HG02943 (cell line): Measurements from ENCODE around the gene KDM1B.

Source experiments
- ATAC-seq: cut with Tn5 transposase; IDR thresholded peaks from one replicate; pipeline ENCODE4 v1.9.1; 2021; ENCODE audit warnings: mild to moderate bottlenecking, low read depth, moderate library complexity; ENCODE audit not compliant: unreplicated experiment

Gene KDM1B

DNA sequence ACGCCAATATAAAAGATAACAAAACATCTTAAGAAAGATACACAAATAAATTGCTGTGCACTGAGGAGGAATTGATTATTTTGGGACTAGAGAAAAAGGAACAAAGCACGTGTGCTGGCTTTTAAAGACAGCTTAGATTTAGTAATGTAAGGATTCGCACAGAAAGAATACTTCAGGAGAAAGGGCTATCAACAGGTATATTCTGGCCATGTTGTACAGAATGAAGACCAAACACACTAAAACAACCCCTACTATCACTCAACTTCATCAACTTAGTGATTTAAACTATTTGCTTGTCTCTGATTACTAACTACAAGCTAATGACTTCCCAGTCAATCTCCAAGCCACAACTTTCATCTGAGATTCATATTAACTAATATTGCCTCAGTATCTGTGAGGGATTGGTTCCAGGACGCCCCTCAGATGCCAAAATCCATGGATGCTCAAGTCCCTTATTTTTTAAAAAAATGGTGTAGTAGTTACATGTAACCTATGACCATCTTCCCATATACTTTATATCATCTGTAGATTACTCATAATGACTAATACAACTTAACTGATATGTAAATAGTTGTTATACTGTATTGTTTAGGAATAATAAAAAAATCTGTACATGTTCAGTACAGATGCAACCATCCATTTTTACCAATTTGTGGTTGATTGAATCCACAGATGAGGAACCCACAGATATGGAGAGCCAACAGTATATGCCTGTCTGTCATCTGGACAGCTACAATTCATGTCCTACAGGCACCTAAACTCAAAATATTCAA, 104.6 kb downstream of the KDM1B start:
- no peak for ATAC-seq

DNA sequence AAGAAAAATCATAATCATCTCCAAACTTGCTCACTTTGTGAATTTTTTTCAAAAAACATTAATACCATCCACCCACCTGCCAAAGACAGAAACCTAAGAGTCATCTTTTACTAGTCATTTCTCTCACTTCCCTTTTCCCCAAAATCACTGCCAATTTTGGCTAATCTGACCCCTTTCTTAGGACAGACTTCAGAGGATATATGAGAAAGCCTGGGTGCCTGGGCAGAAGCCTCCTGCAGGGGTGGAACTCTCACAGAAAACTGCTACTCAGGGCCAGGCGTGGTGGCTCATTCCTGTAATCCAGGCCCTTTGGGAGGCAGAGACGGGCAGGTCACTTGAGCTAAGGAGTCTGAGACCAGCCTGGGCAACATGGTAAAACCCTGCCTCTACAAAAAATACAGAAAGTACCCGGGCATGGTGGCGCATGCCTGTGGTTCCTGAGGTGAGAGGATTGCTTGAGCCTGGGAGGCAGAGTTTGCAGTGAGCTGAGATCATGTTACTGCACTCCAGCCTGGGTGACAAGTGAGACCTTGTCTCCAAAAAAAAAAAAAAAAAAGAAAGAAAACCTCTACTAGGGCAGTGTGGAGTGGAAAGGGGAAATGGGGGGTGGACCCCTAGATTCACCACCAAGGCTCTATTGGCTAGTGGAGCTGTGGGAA, 105.4 kb downstream of the KDM1B start:
- peak; percentile 36 for ATAC-seq

DNA sequence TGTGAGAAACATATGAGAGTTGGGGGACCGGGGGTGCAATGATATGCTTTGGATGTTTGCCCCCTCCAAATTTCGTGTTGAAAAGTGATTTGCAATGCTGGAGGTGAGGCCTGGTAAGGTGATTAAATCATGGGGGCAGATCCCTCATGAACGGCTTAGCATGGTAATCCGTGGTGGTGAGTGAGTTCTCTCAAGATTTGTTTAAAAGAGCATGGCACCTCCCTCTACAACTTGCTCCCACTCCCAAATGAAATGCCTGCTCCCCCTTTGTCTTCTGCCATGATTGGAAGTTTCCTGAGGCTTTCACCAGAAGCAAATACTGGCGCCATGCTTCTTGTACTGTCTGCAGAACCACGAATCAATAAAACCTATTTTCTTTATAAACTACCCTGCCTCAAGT, 106.7 kb downstream of the KDM1B start:
- ATAC-seq: no peak

DNA sequence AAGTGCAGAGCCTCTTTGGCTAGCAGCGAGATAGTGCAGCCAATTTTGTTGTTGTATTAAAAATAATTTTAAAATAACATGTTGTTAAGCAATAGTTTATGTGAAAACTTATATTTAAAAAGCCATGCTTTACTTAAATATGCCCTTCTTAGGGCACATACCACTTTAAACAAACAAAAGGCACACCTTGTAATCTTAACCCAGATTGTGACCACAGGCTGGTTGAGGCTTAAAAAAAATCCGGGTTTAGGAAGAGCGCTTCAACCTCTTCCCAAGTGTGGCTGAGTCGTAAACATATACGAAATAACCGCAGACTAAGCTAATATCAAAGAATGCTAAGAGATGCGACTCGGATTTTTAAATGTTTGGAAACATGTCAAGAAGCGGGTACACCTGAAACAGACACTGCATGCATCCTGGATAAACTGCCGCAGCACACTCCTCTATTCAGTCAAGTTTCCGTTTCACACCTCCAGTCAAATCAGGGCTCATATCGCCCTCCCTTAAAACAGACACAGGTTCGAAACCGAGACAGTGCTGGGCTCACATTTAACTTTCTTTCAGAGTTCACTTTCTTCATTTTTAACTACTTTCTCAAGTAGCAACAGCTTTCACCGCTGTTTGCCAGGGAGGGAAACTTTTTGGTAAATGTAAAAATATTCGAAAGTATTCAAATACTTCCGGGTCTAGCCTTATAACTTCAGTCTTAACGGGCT, 107.6 kb downstream of the KDM1B start:
- ATAC-seq: peak; percentile 58

DNA sequence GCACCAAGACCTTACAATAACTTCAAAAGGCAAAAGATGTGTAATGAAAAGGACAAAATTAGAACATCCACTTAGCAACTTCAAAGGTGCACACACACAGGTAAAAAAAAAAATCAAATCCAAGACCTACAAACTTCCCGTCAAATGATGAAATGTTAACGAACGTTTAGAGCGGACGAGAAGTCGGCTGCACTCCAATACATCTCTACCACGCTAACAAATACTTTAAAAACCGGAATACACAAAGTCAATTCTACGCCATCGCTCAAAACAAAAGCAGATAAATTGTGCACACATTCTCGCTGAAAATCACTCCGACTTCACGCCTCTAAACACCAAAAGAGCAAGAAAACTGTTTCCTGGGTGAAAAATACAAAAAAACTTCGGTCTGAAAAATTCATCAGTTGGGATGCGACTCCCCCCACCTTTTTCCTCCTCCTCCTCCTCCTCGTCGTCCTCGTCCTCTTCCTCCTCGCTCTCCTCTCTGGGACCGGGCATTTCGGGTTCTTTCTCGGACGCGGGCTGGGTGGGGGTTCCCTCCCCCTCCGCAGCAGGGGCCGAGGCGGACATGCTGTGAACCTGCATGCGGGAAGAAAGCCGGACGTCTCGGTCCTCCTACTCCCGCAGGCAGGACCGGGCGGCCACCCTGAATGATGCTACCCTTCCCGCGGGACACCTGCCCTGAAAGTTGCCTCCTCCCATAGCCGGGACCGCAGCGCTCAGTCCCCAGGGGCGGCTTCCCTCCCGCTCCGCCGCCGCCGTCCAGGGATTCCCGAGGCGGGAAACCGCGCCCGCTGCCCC, 108.4 kb downstream of the KDM1B start:
- no peak for ATAC-seq

DNA sequence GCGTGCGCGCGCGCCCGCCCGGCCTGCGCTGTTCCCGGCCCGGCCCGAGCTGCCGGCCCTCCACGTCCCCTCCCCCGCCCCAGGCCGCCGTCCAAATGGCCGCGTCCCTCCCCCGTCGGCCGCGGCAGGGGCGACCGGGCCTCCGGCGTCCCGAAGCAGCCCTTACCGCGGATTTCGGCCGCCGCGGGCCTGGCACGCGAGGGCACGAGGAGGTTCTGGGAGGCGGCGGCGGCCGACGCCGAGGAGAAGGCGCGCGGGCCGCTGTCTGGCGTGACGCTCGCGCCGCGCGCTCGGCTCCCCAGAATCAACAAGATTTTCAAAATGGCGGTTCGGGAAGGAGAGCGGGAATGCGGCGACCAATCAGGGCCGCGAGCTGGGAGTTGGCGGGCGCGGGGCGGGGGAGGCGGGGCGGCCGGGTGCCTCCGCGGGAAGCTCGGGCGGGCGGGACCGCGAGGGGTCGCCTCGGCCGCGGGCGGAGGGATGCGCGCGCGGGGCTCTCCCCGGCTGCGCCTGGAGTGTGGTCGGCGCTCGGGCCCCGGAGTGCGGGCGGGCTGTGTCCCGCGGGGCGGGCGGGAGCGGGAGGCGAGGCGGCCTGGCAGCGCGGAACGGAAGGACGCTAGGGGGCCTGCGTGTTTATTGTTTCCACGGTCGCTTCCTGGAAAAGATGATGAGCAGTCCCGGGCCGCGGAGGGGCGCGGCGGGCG, 109.1 kb downstream of the KDM1B start, which contains the start of gene DEK:
DEK (minus strand) TSS at position 312 of the 704 bp plus-strand sequence. CDS start 543 bp downstream, outside the sequence.
- ATAC-seq: peak; percentile 33

DNA sequence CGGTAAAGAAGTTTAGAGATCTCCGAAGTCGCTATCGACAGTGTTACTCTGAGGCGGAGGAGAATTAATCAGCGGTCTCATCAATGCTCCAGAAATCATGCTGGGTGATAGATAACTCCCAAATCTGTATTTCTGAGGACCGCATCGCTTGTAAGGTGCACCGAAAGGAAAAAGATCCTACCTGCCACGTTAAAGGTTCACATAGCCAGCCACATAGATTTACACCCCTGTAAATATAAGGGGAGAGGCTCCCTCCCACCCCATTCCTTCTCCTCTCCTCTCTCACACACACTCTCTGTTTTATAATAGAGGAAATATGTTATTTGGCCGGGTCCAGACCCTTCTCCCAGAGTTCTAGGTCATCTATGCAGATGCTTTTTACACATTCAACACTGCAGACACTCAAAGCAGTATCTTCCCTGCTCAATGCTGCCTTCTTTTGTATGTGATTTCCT, 109.7 kb downstream of the KDM1B start:
- no peak for ATAC-seq

DNA sequence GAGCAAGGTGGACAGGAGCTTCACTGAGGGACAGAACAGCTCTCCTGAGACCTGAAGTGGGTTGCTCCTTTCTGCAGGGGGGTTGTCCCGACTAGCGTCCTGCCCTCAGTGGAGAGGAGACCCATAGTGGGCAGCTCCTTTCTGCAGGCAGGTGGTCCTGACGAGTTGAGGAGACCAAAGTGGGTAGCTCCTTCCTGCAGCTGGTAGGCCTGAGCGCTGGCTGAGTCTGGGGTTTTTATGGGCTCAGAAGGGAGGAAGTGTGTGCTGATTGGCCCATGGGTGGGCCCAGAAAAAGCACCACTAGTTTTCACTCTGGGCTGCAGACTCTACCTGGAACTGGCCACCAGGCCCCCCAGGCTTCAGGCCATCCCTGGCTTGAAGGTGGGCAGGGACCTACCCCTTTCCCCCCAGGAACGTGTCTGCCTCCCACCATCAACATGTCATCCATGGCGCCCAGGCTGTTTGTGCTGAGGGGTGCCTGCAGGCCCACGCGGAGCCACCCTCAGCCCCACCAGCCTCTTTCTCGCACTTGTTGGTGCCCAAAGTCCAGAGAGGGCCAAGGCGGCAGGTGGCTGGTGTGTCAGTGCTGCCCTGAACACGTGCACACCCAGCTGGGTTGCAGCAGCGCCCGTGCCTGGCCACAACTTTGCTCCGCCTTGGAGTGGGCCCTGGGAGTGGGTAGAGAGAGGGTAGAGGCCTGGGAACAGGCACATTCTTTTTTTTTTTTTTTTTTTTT, 110.7 kb downstream of the KDM1B start:
- ATAC-seq: no peak

DNA sequence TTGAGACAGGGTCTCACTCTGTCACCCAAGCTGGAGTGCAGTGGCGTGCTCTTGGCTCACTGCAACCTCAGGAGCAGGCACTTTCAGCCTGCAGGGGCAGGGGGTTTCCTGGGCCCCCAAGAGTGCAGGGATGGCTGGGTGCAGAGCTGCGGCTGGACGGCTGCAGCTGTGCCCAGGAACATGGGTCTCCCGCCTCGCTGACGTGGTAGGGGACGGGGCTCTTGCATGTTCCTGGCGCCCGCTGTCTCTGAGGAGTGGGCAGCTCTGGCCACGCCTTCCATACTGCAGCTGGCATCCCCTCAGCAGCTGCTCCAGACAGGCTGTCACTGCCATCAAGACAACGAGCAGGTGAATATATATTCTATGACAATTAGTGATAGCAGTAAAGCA, 111.3 kb downstream of the KDM1B start:
- no peak for ATAC-seq

DNA sequence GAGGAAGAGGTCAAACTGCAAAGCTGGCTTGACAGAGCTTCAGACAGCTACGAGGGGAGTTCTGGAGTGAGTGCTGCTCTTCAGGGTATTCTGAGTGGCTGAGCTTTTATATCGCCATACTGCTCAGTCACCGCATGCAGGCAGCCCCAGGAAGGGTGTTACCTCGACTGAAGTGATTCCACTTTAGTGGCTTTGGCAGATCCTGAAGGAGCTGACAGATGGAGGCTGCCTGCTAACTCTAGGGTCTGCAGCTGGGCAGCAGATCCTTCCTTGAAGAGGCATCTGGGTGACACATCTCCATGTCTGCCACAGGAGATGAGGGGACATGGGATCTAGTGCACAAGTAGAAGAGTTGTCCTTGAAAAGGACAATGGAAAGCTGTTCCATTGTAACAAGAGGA, 112.8 kb downstream of the KDM1B start:
- ATAC-seq: no peak

DNA sequence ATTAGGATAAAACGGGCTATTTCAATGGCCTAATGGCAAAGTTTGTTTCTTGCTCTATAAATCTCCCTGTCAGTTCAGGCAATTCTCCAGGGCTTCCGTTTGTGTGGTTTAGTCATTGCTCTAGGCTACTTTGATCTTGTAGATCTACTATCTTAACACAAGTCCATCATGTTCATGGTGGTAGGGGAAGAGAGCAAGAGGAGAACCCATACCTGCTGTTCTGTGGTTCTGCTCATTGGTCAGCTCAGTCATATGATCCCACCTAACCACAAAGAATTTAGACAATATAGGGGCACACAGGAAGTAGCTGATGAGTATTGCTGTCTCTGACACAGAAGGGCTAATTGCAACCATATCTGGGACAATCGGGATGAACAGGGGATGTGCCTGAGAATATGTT, 114.0 kb downstream of the KDM1B start:
- no peak for ATAC-seq

DNA sequence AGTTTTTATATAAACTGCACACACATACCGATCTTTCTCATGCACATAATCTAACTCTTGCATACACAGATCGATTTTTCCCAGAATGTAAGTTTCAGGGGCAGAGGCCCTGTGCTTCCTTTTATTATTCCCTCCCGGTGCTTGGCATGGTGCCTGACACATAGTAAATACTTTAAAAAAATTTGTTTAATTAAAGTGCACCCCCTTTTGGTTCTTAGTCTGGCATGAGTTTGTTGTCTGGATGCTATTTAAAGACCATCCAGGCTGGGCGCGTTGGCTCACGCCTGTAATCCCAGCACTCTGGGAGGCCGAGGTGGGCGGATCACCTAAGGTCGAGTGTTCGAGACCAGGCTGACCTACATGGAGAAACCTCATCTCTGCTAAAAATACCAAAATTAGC, 114.5 kb downstream of the KDM1B start:
- ATAC-seq: no peak

DNA sequence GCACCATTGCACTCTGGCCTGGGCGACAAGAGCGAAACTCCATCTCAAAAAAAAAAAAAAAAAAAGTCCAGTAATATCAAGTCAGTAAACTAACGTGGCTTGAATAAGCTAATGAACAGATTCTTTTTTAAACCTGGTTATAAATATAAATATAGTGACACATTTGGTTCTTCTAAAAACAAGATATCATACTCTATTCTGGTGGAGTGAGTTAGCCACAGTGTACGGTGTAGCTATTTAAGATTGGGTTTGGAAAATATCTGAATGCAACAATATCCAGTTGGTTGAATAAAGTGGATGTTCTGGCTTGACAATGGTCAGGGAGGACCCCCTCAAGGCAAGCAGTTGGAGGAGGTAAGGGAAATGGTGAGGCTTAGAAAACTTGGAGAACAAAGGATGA, 115.0 kb downstream of the KDM1B start:
- no peak for ATAC-seq
